NCI-H510A treated with DMSO at 0.1 percent for 48 hours (cell line): ENCODE results near the gene AKT2.
"Not testable (repeated sequence)": the region's sequence is repeated elsewhere in the genome, so short reads cannot be mapped to it uniquely, and the experiment has no call there.

Experiments
- DNase-seq: peaks from one replicate; lab custom pipeline; 2025; lab: John Stamatoyannopoulos, UW

Gene AKT2

GRCh38 chr19:40219029-40219428 lies 66.1 kb downstream of the AKT2 start:
- not testable (repeated sequence) for DNase-seq

DNA sequence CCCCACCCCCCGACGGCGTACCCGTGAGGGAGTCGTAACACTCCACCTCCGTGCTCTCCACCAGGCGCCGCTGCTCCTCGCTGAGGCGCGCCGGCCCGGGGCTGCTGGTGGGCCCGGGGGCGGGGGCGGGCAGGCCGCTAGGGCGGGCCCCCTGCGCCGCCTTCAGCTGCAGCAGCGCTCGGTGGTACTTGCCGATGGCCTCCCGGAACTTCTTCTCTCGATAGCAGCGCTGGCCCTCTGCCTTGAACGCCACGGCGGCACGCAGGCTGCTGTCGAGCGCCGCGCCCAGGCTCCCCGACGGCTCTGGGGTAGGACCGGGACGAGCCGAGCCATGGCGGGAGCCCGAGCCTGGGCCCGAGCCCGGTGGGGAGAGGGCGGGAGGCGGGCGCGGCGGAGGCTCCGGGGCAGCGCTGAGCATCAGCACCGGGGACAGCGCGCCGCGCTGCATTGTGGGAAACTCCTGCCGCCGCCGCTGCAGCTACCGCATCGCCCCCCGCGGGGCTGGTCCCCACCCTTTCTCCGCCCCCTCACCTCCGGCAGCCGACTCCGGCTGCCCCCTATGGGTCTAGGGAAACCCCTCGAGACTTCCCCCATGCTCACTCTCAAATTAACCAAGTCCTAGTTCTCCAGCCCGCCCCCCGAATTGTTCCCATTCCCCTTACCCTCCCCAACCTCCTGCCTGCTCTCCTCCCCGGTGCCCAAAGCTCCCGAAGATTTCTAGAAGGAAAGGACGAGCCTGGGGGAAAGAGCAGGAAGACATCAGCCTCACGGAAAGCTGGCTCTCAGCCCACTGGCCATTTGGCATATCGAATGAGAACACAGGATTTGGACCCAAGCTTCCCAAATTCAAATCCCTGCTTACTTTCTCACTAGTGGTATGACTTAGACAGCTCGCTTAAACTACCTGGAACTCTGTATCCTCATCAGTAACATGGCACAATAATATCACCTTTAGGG lies 66.9 kb downstream of the AKT2 start, which contains the start of gene TTC9B:
Gene TTC9B, minus strand, starts transcription at position 451 of the 957 bp plus-strand sequence. Its CDS starts 3 bp downstream, at position 448.
- DNase-seq = no peak

DNA sequence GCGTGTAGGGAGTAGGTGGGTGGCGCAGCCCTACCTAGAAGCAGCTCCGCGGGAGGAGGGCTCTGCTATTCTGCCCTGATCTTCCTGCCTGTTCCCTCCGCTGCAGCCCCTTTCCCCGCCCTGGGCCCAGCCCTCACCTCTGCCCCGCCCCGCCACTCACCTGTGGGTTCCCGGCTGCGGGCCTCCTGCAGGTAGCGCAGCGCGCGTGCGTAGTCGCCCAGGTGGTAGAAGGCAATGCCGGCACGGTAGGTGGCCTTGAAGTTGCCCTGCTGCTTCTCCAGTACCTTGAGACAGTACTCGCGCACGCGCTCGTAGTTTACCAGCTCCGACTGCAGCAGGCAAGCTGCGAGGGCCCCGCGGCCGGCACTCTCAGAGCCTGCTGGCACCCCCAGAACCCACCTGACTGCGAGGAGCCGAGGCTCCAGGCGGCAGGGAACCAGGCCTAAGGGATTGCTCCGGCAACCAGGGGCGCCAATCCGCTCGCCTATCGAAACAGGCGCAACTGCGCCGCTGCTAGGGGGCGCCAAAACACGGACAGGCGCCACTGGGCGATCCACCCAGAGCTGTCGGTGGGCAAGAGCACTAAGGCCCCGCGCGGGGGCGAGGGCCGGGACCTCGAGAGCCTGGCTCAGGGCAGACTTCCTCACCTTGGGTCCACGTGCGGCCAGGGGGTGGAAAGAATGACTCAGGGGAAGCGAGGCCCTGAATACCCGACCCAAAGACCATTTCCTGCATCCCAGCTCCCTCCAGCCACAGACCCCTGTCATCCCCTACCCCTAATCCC lies 67.9 kb downstream of the AKT2 start:
- peak; percentile 96 for DNase-seq

DNA sequence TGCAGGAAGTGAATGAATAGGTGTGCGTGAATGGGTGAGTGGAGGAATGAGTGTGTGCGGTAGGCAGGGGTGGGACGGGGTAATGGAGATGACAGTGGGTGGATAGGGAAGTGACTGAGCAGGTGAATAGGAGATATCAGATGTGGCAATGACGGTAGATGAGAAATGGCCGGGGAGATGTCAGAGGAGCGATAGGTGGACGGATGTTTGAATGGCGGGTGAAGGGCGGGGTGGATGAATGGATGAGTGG lies 68.4 kb downstream of the AKT2 start:
- DNase-seq = no peak

DNA sequence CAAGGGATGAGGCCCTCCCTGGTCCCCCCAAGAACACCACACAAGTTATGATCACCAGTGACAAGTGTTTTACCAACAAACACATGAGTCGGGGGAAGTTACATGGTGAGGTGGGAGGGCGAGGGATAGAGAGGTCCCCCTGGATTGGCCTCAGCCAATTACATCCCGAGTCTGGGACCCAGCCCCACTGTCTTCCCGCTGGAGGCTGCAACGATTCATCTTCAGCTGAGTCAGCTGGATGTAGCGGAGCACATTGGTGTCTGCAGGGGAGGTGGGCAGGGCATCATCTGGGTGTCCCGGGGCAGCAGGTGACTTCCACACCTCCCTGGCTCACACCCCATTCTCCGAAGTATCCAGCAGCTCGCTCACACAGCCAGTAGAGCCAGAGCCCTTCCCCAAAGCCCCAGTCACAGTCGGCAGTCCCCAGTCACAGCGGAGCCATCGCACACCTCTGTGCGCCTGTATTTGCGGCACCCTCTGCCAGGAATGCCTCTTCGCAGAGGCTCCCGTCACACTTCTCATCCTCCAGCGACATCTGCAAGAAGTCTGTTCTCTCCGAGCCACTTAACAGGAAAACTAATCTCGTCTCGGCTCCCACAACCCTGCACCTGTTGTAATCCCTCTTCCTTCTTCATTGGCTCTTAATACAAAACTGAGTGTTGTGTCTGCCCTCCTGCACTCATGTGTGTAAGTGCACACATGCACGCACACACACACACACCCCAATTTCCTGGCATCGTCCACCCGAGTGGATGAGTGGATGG lies 69.0 kb downstream of the AKT2 start:
- DNase-seq = peak; percentile 50

GRCh38 chr19:40214936-40215335 lies 70.2 kb downstream of the AKT2 start:
- DNase-seq = no peak

DNA sequence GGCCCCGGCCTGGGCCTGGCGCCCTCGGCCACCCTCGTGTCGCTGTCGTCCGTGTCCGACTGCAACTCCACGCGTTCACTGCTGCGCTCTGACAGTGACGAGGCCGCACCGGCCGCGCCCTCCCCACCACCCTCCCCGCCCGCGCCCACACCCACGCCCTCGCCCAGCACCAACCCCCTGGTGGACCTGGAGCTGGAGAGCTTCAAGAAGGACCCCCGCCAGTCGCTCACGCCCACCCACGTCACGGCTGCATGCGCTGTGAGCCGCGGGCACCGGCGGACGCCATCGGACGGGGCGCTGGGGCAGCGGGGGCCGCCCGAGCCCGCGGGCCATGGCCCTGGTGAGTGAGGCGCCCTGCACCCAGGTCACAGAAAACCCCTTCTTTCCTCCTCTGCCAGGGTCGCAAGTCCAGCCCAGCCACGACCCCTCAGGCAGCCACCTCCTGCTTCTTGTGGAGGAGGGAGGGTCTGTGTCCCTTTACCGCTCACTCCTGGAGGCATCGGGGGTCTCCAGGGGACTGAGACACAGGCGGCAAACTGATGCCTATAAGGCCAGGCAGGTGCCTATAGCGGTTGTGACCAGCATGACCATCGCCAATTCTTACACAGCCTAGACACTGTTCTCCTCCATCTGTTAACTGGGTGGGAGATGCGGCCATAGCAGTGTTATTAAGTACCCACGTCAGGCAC lies 71.1 kb downstream of the AKT2 start:
- DNase-seq = no peak

GRCh38 chr19:40213251-40213829 lies 71.8 kb downstream of the AKT2 start:
- DNase-seq = no peak

GRCh38 chr19:40210889-40211288 lies 74.3 kb downstream of the AKT2 start:
- no peak for DNase-seq

DNA sequence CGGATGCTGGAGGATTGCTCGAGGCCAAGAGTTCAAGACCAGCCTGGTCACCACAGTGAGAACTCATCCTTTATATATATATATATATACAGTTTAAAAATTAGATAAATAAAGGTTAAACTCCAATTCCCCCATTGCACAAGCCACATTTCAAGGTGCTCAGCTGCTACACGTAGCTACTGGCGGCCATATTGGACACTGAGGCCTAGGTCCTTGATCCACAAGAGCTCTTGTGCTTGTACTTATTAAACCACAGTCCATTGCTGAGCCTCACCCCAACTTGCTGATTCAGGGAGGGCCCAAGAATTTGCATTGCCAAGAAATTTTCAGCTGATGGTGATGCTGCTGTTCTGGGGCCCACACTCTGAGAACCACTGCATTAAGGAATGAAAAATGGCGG lies 76.5 kb downstream of the AKT2 start:
- no peak for DNase-seq

- no peak for DNase-seq
These were observed 79.4 kb downstream of the AKT2 start for GRCh38 chr19:40205760-40206159.

DNA sequence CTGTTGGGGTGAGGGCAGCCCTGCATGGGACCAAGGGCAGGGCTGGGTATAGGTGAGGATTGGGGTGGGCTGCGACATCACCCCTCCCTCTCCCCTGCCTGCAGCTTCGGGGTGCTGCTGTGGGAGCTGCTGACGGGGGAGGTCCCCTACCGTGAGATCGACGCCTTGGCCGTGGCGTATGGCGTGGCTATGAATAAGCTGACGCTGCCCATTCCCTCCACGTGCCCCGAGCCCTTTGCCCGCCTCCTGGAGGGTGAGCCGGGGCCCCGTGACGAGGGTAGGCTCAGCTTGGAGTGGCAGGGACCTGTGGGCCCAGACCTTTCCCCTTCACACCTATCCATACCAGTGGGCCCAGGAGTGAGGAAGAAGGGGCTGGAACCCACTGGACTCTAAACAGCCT lies 80.8 kb downstream of the AKT2 start:
- no peak for DNase-seq

- DNase-seq = no peak
These were observed 84.6 kb downstream of the AKT2 start for GRCh38 chr19:40200341-40201099.

DNA sequence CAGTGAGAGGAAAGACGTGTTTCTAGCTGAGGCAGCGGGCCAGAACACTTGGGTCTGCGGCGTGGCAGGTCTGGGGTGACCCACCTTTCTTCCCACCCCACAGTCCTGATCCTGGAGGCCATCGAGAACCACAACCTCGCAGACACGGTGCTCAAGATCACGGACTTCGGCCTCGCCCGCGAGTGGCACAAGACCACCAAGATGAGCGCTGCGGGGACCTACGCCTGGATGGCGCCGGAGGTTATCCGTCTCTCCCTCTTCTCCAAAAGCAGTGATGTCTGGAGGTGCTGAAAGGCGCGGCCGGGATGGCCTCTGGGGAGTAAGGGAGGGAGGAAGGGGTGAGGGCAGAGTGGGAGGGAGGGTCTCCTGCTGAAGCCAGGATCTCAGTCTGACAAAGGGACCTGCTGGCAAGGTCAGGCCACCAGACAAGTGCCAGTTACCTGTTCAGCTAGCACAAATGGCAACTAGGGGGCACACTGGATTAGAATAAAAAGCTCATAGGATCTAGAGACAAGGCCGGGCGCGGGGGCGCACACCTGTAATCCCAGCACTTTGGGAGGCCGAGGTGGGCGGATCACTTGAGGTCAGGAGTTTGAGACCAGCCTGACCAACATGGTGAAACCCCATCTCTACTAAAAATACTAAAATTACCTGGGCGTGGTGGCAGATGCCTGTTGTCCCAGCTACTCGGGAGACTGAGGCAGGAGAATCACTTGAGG lies 86.7 kb downstream of the AKT2 start:
- no peak for DNase-seq

GRCh38 chr19:40193587-40193849 lies 91.6 kb downstream of the AKT2 start:
- no peak for DNase-seq

- no peak for DNase-seq
These were observed 92.2 kb downstream of the AKT2 start for GRCh38 chr19:40192758-40193586.

- DNase-seq = no peak
These were observed 93.1 kb downstream of the AKT2 start for GRCh38 chr19:40191836-40192646.
